HG02973 (cell line): ENCODE data around the gene NEDD4L.
"Not testable (repeated sequence)": the region's sequence is repeated elsewhere in the genome, so short reads cannot be mapped to it uniquely, and the experiment has no call there.

ENCODE experiments used
- ATAC-seq: cut with Tn5 transposase; IDR thresholded peaks from one replicate; pipeline ENCODE4 v1.9.1; 2021; ENCODE audit warnings: moderate library complexity; ENCODE audit not compliant: unreplicated experiment

Gene NEDD4L

GRCh38 chr18:58256316-58257080, 212.5 kb downstream of the NEDD4L start:
- no peak for ATAC-seq

GRCh38 chr18:58257461-58257860, 213.4 kb downstream of the NEDD4L start:
- no peak for ATAC-seq

GRCh38 chr18:58258692-58259342, 214.8 kb downstream of the NEDD4L start:
- no peak for ATAC-seq

- ATAC-seq = no peak
These were observed 219.3 kb downstream of the NEDD4L start for GRCh38 chr18:58263055-58263957.

GRCh38 chr18:58264075-58264474, 220.0 kb downstream of the NEDD4L start:
- ATAC-seq = no peak

- ATAC-seq = no peak
These were observed 220.8 kb downstream of the NEDD4L start for GRCh38 chr18:58264840-58265239.

GRCh38 chr18:58265489-58265888, 221.5 kb downstream of the NEDD4L start:
- not testable (repeated sequence) for ATAC-seq

GRCh38 chr18:58266291-58266690, 222.3 kb downstream of the NEDD4L start:
- ATAC-seq = no peak

- no peak for ATAC-seq
These were observed 223.5 kb downstream of the NEDD4L start for GRCh38 chr18:58267493-58267892.

- ATAC-seq = no peak
These were observed 224.8 kb downstream of the NEDD4L start for GRCh38 chr18:58268849-58269248.

GRCh38 chr18:58269931-58270330, 225.9 kb downstream of the NEDD4L start:
- ATAC-seq = no peak

- no peak for ATAC-seq
These were observed 226.4 kb downstream of the NEDD4L start for GRCh38 chr18:58270396-58270795.

- ATAC-seq = no peak
These were observed 227.7 kb downstream of the NEDD4L start for GRCh38 chr18:58271770-58272169.

- no peak for ATAC-seq
These were observed 228.2 kb downstream of the NEDD4L start for GRCh38 chr18:58272209-58272608.

GRCh38 chr18:58272779-58273435, 228.9 kb downstream of the NEDD4L start:
- ATAC-seq = no peak

GRCh38 chr18:58275176-58275575, 231.2 kb downstream of the NEDD4L start:
- no peak for ATAC-seq

GRCh38 chr18:58276789-58277739, 233.0 kb downstream of the NEDD4L start:
- no peak for ATAC-seq

GRCh38 chr18:58279504-58280175, 235.6 kb downstream of the NEDD4L start:
- ATAC-seq = no peak

GRCh38 chr18:58280191-58280590, 236.2 kb downstream of the NEDD4L start:
- ATAC-seq = no peak
